Astrocyte (in vitro differentiated cells and primary cell): ENCODE results near the gene C11orf71. TPM values are rescaled to one million over a fixed set of nuclear protein-coding genes. Genes with fewer than 3 reads are reported as not detected.

Experiments used
- DNase-seq: peaks from one replicate; pipeline ENCODE4 v3.0.0-alpha.2; 2010; ENCODE audit warnings: low read depth
- FAIRE-seq: peaks from 2 replicates; lab custom pipeline; 2011; peaks lifted over from hg19 to GRCh38; lab: Jason Lieb, UNC
- H2AFZ ChIP-seq: 2 replicates; pipeline ENCODE4 v1.6.0; 2012; ENCODE audit warnings: low read depth, low read length, inconsistent platforms
- H3K27ac ChIP-seq: 2 replicates; pipeline ENCODE4 v1.5.1; 2011; ENCODE audit warnings: low read depth, low read length, inconsistent platforms
- H3K27me3 ChIP-seq: 2 replicates; pipeline ENCODE4 v1.6.0; 2011; ENCODE audit warnings: low read length, inconsistent platforms; ENCODE audit not compliant: insufficient read depth
- H3K36me3 ChIP-seq: 2 replicates; pipeline ENCODE4 v1.5.1; 2011; ENCODE audit warnings: low read length, inconsistent platforms; ENCODE audit not compliant: insufficient read depth
- H3K4me1 ChIP-seq: 2 replicates; pipeline ENCODE4 v1.5.1; 2011; ENCODE audit warnings: low read length, inconsistent platforms; ENCODE audit not compliant: insufficient read depth
- H3K4me2 ChIP-seq: 2 replicates; pipeline ENCODE4 v1.6.0; 2012; ENCODE audit warnings: low read length, inconsistent platforms
- H3K4me3 ChIP-seq: 2 replicates; pipeline ENCODE4 v1.5.1; 2011; ENCODE audit warnings: low read depth, mild to moderate bottlenecking, low read length, inconsistent platforms; ENCODE audit not compliant: insufficient read depth
- H3K79me2 ChIP-seq: 2 replicates; pipeline ENCODE4 v1.6.0; 2012; ENCODE audit warnings: mild to moderate bottlenecking, low read length, inconsistent platforms; ENCODE audit not compliant: insufficient read depth
- H3K9ac ChIP-seq: 2 replicates; pipeline ENCODE4 v1.6.0; 2012; ENCODE audit warnings: mild to moderate bottlenecking, low read length, inconsistent platforms
- H3K9me3 ChIP-seq: 2 replicates; pipeline ENCODE4 v1.5.1; 2012; ENCODE audit warnings: low read depth, mild to moderate bottlenecking, low read length, inconsistent platforms; ENCODE audit not compliant: insufficient read depth
- H4K20me1 ChIP-seq: 2 replicates; pipeline ENCODE4 v1.6.0; 2012; ENCODE audit warnings: low read length, inconsistent platforms; ENCODE audit not compliant: insufficient read depth
- H3K27ac Mint-ChIP-seq: one replicate; pipeline ENCODE4 v1.8.0; 2021; ENCODE audit warnings: mild to moderate bottlenecking, mixed read lengths; ENCODE audit not compliant: unreplicated experiment
- H3K27me3 Mint-ChIP-seq: one replicate; pipeline ENCODE4 v1.8.0; 2021; ENCODE audit warnings: low read depth, mixed read lengths; ENCODE audit not compliant: unreplicated experiment
- H3K36me3 Mint-ChIP-seq: one replicate; pipeline ENCODE4 v1.8.0; 2021; ENCODE audit warnings: low read depth, mixed read lengths; ENCODE audit not compliant: unreplicated experiment
- H3K4me1 Mint-ChIP-seq: one replicate; pipeline ENCODE4 v1.8.0; 2021; ENCODE audit warnings: low read depth, mixed read lengths; ENCODE audit not compliant: unreplicated experiment
- H3K4me3 Mint-ChIP-seq: one replicate; pipeline ENCODE4 v1.8.0; 2021; ENCODE audit warnings: mild to moderate bottlenecking, moderate library complexity, mixed read lengths; ENCODE audit not compliant: unreplicated experiment
- H3K9me3 Mint-ChIP-seq: one replicate; pipeline ENCODE4 v1.8.0; 2021; ENCODE audit warnings: mild to moderate bottlenecking, mixed read lengths; ENCODE audit not compliant: unreplicated experiment
- EZH2 ChIP-seq: IDR thresholded peaks from 2 replicates; pipeline ENCODE4 v1.6.1; 2012; ENCODE audit warnings: mild to moderate bottlenecking, low read length, inconsistent platforms; ENCODE audit not compliant: insufficient read depth
- total RNA-seq: library from RNA; stranded (reverse); gene quantifications from 2 replicates; pipeline ENCODE4 v1.2.1, GENCODE V29; 2021
- TF ChIP-seq, protein P1 (sequence below): IDR thresholded peaks from 2 replicates; pipeline ENCODE4 v1.5.1; 2011; ENCODE audit warnings: low read depth, mild to moderate bottlenecking, inconsistent platforms, low read length, moderate library complexity; ENCODE audit not compliant: insufficient read depth

The C11orf71 gene
- total RNA-seq, 1 donor from 2014 or later, result 2.2 TPM

GRCh38 chr11:114384487-114384886 lies 15.8 kb downstream of the C11orf71 start:
- no peak overlapping the region for H3K27ac ChIP-seq
- no peak overlapping the region for H3K4me3 ChIP-seq
- no peaks in the 10 kb centered on the region for H3K36me3 ChIP-seq
- no peak overlapping the region for H3K4me2 ChIP-seq
- Mint-ChIP-seq H3K36me3 (no peaks in the 10 kb centered on the region), H3K4me3 (no peak overlapping the region), H3K4me1 (no peaks in the 10 kb centered on the region), H3K27ac (no peak overlapping the region), H3K27me3 (no peaks in the 10 kb centered on the region), H3K9me3 (peaks cover 5% of the 10 kb centered on the region)
- TF ChIP-seq EZH2, result no peak
- TF ChIP-seq, protein P1, sequence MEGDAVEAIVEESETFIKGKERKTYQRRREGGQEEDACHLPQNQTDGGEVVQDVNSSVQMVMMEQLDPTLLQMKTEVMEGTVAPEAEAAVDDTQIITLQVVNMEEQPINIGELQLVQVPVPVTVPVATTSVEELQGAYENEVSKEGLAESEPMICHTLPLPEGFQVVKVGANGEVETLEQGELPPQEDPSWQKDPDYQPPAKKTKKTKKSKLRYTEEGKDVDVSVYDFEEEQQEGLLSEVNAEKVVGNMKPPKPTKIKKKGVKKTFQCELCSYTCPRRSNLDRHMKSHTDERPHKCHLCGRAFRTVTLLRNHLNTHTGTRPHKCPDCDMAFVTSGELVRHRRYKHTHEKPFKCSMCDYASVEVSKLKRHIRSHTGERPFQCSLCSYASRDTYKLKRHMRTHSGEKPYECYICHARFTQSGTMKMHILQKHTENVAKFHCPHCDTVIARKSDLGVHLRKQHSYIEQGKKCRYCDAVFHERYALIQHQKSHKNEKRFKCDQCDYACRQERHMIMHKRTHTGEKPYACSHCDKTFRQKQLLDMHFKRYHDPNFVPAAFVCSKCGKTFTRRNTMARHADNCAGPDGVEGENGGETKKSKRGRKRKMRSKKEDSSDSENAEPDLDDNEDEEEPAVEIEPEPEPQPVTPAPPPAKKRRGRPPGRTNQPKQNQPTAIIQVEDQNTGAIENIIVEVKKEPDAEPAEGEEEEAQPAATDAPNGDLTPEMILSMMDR, result no peak
- FAIRE-seq (no peak), DNase-seq (no peak)
- H3K27me3 ChIP-seq, result no peaks in the 10 kb centered on the region
- H3K79me2 ChIP-seq, result no peaks in the 10 kb centered on the region
- H3K9ac ChIP-seq, result no peak overlapping the region
- no peaks in the 10 kb centered on the region for H3K4me1 ChIP-seq
- H4K20me1 ChIP-seq, result no peaks in the 10 kb centered on the region
- H2AFZ ChIP-seq, result no peak overlapping the region
- H3K9me3 ChIP-seq, result peaks cover 3% of the 10 kb centered on the region

GRCh38 chr11:114382509-114382908 lies 17.8 kb downstream of the C11orf71 start:
- no peak overlapping the region for H3K27ac ChIP-seq
- no peak overlapping the region for H3K9ac ChIP-seq
- Mint-ChIP-seq H3K4me3 (no peak overlapping the region), H3K36me3 (no peaks in the 10 kb centered on the region), H3K27me3 (no peaks in the 10 kb centered on the region), H3K27ac (no peak overlapping the region), H3K9me3 (peaks cover 5% of the 10 kb centered on the region), H3K4me1 (peaks cover 8% of the 10 kb centered on the region)
- FAIRE-seq (no peak), DNase-seq (no peak)
- H3K79me2 ChIP-seq, result no peaks in the 10 kb centered on the region
- H3K4me3 ChIP-seq, result no peak overlapping the region
- H3K27me3 ChIP-seq, result no peaks in the 10 kb centered on the region
- no peaks in the 10 kb centered on the region for H4K20me1 ChIP-seq
- H3K36me3 ChIP-seq, result no peaks in the 10 kb centered on the region
- TF ChIP-seq, protein P1, result no peak
- no peak for TF ChIP-seq EZH2
- peaks cover 11% of the 10 kb centered on the region for H3K4me1 ChIP-seq
- H2AFZ ChIP-seq, result no peak overlapping the region
- no peak overlapping the region for H3K4me2 ChIP-seq
- H3K9me3 ChIP-seq, result peaks cover 3% of the 10 kb centered on the region

DNA sequence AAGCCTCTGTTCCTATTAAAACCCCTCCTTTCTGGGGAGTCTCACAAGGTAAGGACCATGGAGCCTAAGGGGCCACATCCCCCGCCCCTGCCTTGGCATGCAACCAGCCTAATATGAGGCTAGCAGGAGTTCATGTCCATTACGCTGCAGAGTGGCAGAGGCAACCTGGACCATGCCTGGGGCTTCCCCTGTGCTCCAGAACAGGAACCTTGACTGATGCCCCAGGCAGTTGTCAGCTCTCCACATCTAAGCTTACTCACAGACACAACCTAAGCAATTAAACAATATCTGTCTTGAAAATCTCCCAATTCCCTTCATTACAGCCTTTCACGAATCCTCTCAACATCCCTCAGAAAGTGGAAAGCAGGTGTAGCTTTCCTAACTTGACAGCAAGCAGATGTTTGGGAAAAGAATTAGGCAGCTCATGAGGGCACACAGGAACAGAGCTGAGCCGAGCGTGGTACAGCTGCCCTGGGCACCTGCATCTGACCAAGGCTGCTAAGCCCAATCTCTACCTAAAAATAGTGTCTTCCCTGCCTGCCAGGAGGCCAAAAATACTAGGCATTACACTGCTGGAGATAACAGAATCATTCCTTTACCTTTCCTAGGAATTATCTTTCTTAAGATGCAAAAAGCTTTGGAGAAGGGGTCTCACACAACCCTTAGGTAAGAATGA lies 20.8 kb downstream of the C11orf71 start:
- H3K4me2 ChIP-seq, result no peak overlapping the region
- no peaks in the 10 kb centered on the region for H4K20me1 ChIP-seq
- TF ChIP-seq, protein P1, result no peak
- no peak for TF ChIP-seq EZH2
- FAIRE-seq (no peak), DNase-seq (no peak)
- H3K4me1 Mint-ChIP-seq, result peaks cover 8% of the 10 kb centered on the region
- no peak overlapping the region for H3K9ac ChIP-seq
- H3K36me3 ChIP-seq, result no peaks in the 10 kb centered on the region
- peaks cover 5% of the 10 kb centered on the region for H3K9me3 Mint-ChIP-seq
- no peak overlapping the region for H3K4me3 ChIP-seq
- no peaks in the 10 kb centered on the region for H3K79me2 ChIP-seq
- no peaks in the 10 kb centered on the region for H3K27me3 ChIP-seq
- H3K9me3 ChIP-seq, result peaks cover 2% of the 10 kb centered on the region
- no peak overlapping the region for H3K27ac ChIP-seq
- no peak overlapping the region for H2AFZ ChIP-seq
- no peaks in the 10 kb centered on the region for H3K27me3 Mint-ChIP-seq
- no peaks in the 10 kb centered on the region for H3K36me3 Mint-ChIP-seq
- no peak overlapping the region for H3K27ac Mint-ChIP-seq
- peaks cover 14% of the 10 kb centered on the region for H3K4me1 ChIP-seq
- no peak overlapping the region for H3K4me3 Mint-ChIP-seq
